HG03045 (cell line): ENCODE results near the gene ENO3.

ENCODE experiments used
- ATAC-seq: cut with Tn5 transposase; IDR thresholded peaks from one replicate; pipeline ENCODE4 v1.9.1; 2021; ENCODE audit warnings: mild to moderate bottlenecking, moderate library complexity; ENCODE audit not compliant: unreplicated experiment

ENO3 gene

GRCh38 chr17:5003214-5003867, 52.4 kb downstream of the ENO3 start:
- no peak for ATAC-seq
